HG03457 (cell line): Measurements from ENCODE around the gene CEBPE.
A peak's percentile ranks its signal among the peaks of the same experiment; 100 is the strongest.

Experiments used
- ATAC-seq: cut with Tn5 transposase; IDR thresholded peaks from one replicate; pipeline ENCODE4 v1.9.1; 2021; ENCODE audit warnings: moderate number of reproducible peaks; ENCODE audit not compliant: unreplicated experiment

CEBPE gene

DNA sequence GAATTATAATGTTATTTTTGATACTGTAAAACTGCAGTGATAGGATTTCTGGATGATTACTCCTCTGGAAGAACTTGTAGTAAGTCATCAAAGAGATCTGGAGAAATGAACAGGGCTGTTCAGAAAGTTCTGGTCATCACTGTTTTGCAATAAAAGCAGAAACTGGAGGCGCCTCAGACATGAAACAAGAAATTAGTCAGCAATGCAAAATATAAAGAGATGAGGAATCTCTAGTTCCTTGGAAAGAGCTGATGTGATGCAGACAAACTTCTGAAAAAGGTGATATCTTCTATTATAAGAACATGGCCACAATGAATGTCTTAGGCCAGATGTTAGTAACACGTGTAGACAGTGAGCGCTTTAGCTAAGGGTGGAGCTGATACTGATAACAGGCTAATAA is 33.6 kb downstream of the CEBPE start:
- ATAC-seq: no peak

DNA sequence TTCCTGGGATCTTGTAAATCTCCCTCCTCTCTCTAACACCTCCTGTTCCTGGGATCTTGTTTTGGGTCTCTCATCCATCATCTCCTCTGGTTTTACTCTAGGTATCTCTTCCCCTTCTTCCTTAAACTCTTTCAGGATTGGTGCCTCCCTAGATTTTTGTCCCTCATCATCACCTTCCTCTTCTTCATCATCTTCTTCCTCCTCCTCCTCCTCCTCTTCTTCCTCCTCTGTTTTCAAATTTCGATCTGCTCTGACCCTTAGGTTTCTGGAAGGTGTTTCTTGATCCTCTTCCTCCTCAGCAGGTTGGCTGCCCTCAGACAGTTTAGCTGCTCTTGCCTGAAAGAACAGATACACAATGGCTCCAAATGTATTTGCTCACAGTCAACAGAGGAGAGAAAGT is 38.6 kb downstream of the CEBPE start:
- no peak for ATAC-seq

DNA sequence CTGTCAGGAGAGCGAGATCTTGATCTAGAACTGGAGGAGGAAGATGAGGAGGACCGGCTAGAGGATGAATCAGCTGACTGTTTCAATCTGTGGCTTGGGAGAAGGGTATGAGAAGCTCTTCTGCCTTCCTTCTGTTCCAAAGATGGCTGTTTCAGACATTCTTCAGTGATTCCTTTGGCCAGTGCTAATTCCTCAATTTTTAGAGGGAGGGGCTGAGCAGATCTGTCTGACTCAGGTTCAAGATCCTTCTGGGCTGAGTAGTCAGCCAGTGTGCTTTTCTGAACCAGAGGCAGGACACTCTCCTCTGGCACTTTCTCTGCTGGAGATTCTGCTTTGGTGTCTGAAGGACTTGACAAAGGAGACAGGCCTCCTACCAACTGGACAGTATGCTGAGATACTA is 39.3 kb downstream of the CEBPE start:
- ATAC-seq: no peak

- no peak for ATAC-seq
Observed at GRCh38 chr14:23078692-23079116, 40.4 kb downstream of the CEBPE start.

- no peak for ATAC-seq
Observed at GRCh38 chr14:23077962-23078361, 41.1 kb downstream of the CEBPE start.

DNA sequence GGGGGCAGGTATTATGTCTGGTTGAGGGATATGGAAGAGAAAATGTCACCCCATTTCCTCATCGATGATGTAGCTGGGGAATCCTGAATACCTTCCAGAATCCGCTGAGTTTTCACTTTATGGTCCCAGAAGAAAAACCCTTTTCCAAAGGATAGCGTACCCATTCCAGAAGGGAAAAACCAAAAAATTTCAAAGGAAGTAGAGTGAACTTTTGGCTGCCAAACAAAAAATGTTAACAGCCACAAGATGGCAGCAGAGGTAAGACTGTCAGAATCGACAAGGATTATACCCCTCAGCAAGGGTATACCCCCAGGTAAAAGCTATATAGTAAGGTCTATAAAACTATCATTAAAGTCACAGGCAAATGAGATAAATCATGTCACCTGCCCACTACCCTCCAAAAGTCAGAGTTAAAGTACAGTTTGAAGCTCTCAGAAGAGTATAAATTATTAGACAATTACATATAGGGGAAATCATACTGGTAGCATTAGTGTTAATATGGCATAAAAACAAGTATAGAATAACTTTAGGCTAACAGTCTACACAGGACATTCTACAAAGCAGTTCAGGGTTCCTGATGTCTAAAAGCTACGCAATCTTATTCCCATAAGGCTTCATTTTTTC is 42.2 kb downstream of the CEBPE start:
- ATAC-seq: no peak

DNA sequence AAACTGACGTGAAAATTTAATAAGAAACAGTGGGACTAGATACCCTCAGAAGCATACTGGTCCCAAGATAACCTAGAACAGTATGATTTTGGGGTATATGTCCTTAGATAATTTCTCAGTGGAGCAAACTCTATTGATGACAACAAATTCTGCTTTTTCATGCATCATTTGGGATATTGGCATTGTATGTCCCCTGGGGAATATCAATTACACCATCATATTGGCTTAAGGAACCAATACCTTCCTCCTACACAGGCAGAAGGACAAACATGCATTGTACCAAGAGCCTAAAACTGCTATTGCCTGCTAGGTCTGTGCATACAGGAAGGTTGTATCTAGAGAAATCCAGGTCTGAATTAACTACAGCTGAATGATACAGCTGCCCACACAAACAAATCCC is 44.1 kb downstream of the CEBPE start:
- ATAC-seq: no peak

DNA sequence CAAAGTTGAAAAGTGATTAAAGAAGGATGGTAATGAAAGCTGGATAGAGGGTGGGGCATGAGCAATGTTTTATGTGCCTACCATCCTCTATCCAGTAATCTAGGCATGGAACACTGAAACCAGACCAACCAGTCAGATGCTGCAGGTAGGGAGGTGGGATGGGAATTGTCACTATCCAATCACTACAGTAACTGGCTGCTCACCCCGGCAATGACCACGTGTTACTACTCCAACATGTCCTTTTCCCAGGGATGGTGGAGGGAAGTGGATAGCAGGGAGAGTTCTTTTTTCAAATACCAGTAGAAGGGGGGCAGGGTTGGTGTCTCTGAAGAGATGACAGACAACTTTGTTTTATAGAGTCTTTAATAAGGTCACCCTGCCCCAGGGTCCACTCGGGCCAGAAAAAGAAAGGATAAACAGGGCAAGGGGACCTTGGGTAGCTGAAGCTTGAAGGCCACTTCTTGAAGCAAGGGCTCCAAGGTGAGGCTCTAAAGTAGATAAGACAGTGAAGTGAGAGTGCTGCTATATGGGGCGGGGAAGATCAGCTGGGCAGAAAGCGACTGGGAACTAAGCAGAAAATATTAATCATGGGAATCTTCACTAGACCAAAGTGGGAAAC is 47.0 kb downstream of the CEBPE start:
- no peak for ATAC-seq

GRCh38 chr14:23071244-23071920 is 47.7 kb downstream of the CEBPE start:
- peak; percentile 68 for ATAC-seq

DNA sequence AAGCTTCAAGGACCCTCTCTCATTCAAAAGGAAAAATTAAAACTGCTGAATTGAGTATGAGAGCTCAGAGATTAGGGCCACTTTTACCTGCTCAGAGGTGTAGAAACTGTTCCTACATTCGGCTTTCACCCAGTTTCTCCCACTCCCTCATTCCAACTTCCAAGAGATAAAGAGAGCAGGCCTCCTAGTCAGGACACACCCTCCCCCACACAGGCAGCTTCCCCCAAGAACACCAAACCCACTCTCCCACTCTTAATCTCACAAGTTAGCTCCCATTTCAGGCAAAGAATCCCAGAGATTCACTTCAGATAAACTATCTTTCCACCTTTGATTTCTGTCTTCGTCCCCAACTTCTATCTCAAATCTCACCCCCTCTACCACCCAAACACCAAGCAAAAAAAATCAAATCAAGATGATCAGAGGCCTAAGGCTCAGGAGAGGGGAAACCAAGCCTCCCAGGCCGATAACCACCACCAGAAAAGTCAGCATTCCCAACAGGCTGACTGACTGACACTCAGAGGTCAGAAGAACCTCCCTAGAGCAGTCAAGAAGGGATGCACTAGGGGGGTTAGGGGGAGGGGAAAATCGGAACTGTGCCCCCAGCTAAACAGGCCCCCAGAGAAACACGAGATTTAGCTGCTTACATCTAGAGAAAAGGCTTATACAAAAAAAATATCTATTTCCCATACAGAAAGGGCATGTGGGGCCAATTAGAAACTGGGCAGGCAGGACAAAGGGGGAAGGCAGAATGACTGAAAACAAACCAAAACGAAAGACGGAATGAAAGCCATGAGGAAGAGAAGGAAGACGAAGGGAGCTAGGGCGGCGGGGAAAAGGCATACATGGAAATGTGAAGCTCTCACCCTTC is 48.6 kb downstream of the CEBPE start:
- ATAC-seq: no peak

GRCh38 chr14:23069413-23069806 is 49.6 kb downstream of the CEBPE start:
- ATAC-seq: no peak

DNA sequence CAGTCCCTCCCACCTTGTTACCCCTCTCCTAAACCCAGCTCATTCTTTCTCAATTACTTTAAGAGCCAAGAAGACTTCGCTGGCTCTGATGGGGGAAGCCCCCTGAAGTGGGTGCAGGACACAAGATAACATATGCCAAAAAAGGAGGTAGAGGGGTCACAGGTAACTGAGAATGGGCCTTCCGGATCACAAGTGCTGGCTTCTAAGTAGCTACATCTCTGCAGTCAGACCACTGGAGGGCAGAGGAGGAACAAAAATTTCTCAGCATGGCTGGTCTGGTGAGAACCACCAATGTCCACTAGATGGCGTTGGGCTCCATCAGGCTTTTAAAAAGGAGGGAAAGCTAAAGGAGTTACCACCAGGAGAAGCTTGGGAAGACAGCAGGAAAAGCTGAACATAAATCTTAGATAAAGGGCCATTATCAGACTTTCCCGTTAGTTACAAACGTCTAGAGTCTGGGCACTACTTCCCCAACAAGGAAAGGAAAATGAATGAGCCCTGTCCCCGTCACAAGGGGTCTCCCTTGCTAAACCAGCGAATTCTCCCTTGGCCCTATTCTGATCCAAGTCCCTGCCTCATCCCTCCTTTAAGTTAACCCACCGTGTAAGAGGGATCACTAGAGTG is 50.2 kb downstream of the CEBPE start:
- ATAC-seq: no peak

DNA sequence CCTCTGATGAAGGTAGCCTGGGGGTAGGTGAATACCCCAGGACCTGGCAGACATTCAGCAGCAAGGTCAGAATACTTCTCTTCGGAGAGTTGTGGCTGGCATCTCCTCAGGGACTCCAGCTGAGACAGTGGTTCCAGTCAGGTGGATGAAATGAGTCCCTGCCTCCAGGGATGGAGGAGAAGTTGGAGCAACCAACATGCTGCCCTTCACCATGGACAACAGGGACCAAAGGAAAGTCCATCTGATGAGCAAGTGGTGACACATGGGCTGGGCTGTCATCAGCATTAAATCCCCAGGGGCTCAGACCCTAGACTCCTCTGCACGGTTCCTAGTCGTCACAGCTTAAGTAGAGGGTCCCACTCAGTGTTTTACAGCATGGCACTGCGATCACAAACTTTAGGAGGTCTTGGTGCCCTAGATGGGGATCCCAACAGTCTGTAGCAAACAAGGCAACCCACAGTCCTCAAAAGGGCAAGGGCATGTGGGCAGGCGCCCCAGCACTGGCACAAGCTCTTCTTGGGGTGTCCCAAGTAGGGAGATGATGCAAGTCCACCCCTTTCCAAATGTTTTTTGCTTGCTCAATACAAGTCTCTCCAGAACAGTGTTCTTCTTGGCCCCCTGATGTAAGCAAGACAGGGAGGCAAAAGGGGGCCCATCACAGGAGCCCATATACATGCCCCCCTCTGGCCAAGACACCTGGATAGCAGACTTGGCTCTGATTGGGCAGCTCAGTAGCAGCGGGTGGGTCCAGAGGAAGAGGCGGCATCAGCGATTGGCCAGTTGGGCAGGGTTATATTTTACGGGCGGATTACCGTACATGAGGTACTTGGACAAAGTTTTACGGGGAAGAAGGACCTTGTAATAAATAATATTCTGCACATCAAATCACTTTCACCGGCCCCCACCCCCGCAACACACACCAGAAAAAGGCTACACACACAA is 50.9 kb downstream of the CEBPE start:
- ATAC-seq: no peak
